K562 (cell line): ENCODE results near the gene CASKIN1. TPM values are rescaled to one million over a fixed set of nuclear protein-coding genes. Genes with fewer than 3 reads are reported as not detected.

Source experiments
- ATAC-seq: fragments of 200-7000 bp; cut with Tn5 transposase; 3 replicates; pipeline ENCODE4 v1.9.1; 2020; ENCODE audit warnings: moderate library complexity
- BruUV-seq: library from RNA; stranded (reverse); fragments of 400-500 nt; replicated peaks from 2 replicates; lab custom pipeline; 2021; lab: Mats Ljungman, UMichigan
- CTCF ChIA-PET: fragments of 300-600 bp; formaldehyde crosslinking; extraction: SDS; loops from one replicate; lab custom pipeline; 2021; ENCODE audit warnings: low intra/inter-chr PET ratio; lab: Yijun Ruan, JAX
- POLR2A ChIA-PET: fragments of 300-600, 350-650 bp; sonication (Branson Sonifier 250); formaldehyde crosslinking; extraction: SDS; loops from one replicate; lab custom pipeline; 2021; ENCODE audit warnings: antibody characterized with exemption, inconsistent platforms; lab: Yijun Ruan, JAX
- DNase-seq, 4 experiments: peaks; one replicate each; pipeline versions ENCODE4 v3.0.0 to v3.0.0-alpha.2; 2011 to 2018; ENCODE audit warnings: low spot score in 3 of 4, mixed read lengths in 3 of 4; ENCODE audit errors: extremely low read depth in 1 of 4
- FAIRE-seq: peaks from 2 replicates; lab custom pipeline; 2011; peaks lifted over from hg19 to GRCh38; lab: Jason Lieb, UNC
- H2AFZ ChIP-seq: 2 replicates; pipeline ENCODE4 v1.6.0; 2011; ENCODE audit warnings: low read depth, low read length, control low read depth, inconsistent platforms
- H3K27ac ChIP-seq: fragments of 200-600 bp; 3 replicates; pipeline ENCODE4 v1.8.0; 2011; ENCODE audit warnings: low read depth, mild to moderate bottlenecking, control low read depth, inconsistent platforms, low read length, moderate library complexity, mixed read lengths; ENCODE audit errors: extremely low read depth
- H3K27me3 ChIP-seq, 2 experiments: fragments of 300-600 bp in 1 of 2; 2 replicates in 1 of 2; 3 replicates in 1 of 2; pipeline versions ENCODE4 v1.6.0 to v1.8.0; 2011; ENCODE audit warnings: inconsistent platforms in 2 of 2, low read length in 2 of 2, mild to moderate bottlenecking in 1 of 2, mixed read lengths in 1 of 2, moderate library complexity in 1 of 2; ENCODE audit not compliant: control insufficient read depth in 2 of 2, insufficient read depth in 2 of 2
- H3K36me3 ChIP-seq: fragments of 300-600 bp; 3 replicates; pipeline ENCODE4 v1.8.0; 2011; ENCODE audit warnings: mild to moderate bottlenecking, low read length, inconsistent platforms; ENCODE audit not compliant: control insufficient read depth, insufficient read depth
- H3K4me1 ChIP-seq, 2 experiments: fragments of 200-600 bp in 1 of 2; replicated peaks in 1 of 2; 2 replicates in 1 of 2; 3 replicates in 1 of 2; pipeline versions ENCODE4 v1.5.1 to v1.8.0; 2011; ENCODE audit warnings: inconsistent platforms in 2 of 2, low read length in 2 of 2, mild to moderate bottlenecking in 1 of 2, mixed read lengths in 1 of 2, moderate library complexity in 1 of 2; ENCODE audit not compliant: control insufficient read depth in 2 of 2, insufficient read depth in 2 of 2
- H3K4me2 ChIP-seq: 2 replicates; pipeline ENCODE4 v1.6.1; 2011; ENCODE audit warnings: low read length, control low read depth, inconsistent platforms, mixed read lengths; ENCODE audit not compliant: insufficient read depth
- H3K4me3 ChIP-seq: fragments of 200-600 bp; sonication (generic), shearing (Covaris generic); 2 replicates; pipeline ENCODE4 v1.5.1; 2016; ENCODE audit warnings: control low read depth, inconsistent platforms
- H3K79me2 ChIP-seq: fragments of 200-600 bp; 3 replicates; pipeline ENCODE4 v1.8.0; 2011; ENCODE audit warnings: low read length, inconsistent platforms; ENCODE audit not compliant: control insufficient read depth, insufficient read depth
- H3K9ac ChIP-seq, 2 experiments: 2 replicates each; pipeline versions ENCODE4 v1.6.0 to v1.6.1; 2011; ENCODE audit warnings: low read depth in 2 of 2, low read length in 2 of 2, control low read depth in 1 of 2, inconsistent platforms in 1 of 2, mild to moderate bottlenecking in 1 of 2, mixed read lengths in 1 of 2; ENCODE audit not compliant: insufficient read depth in 1 of 2
- H3K9me1 ChIP-seq: one replicate; pipeline ENCODE4 v1.6.0; 2011; ENCODE audit warnings: inconsistent platforms, mild to moderate bottlenecking, low read length, moderate library complexity; ENCODE audit not compliant: control insufficient read depth, insufficient read depth
- H3K9me3 ChIP-seq: replicated peaks from 2 replicates; pipeline ENCODE4 v1.5.1; 2011; ENCODE audit warnings: low read depth, low read length, inconsistent platforms; ENCODE audit not compliant: control insufficient read depth, insufficient read depth
- H4K20me1 ChIP-seq: replicated peaks from 2 replicates; pipeline ENCODE4 v1.6.1; 2011; ENCODE audit warnings: low read length, inconsistent platforms, mixed read lengths; ENCODE audit not compliant: control insufficient read depth, insufficient read depth
- CAMTA2 ChIP-seq: fragments of 250-450 bp; sonication (Bioruptor Pico); conservative IDR thresholded peaks from 2 replicates; pipeline ENCODE4 v1.5.1; 2022
- ETV1 ChIP-seq: fragments of 450-650 bp; conservative IDR thresholded peaks from 2 replicates; pipeline ENCODE4 v1.6.1; 2016; ENCODE audit warnings: missing genetic modification characterization, control low read depth, low read depth, missing compliant biosample characterization
- HCFC1 ChIP-seq: IDR thresholded peaks from 2 replicates; pipeline ENCODE4 v1.6.1; 2012; ENCODE audit warnings: low read depth, low read length, improper control_type of control experiment
- PRMT5 ChIP-seq: sonication (generic); formaldehyde crosslinking; IDR thresholded peaks from 2 replicates; pipeline ENCODE4 v1.5.0; 2020; ENCODE audit warnings: missing genetic modification reagents
- PRPF4 ChIP-seq: fragments of 200-400 bp; formaldehyde crosslinking; IDR thresholded peaks from one replicate; pipeline ENCODE4 v1.6.1; 2017; ENCODE audit warnings: low read length, low read depth, mild to moderate bottlenecking; ENCODE audit not compliant: insufficient read depth, poor library complexity, severe bottlenecking
- ZNF707 ChIP-seq: fragments of 250-450 bp; sonication (Bioruptor Pico); conservative IDR thresholded peaks from 2 replicates; pipeline ENCODE4 v1.8.0; 2022; ENCODE audit warnings: inconsistent platforms, mild to moderate bottlenecking, moderate library complexity
- WGBS: fragments of 100-300 bp; shearing (Covaris generic); methylation state at CpG from one replicate; pipeline ENCODE4 v1.1.6; 2016; ENCODE audit warnings: low coverage, mixed read lengths; ENCODE audit not compliant: insufficient coverage; ENCODE audit errors: missing lambda C conversion rate; 5-methylcytosine and 5-hydroxymethylcytosine counted together
- in situ Hi-C: fragments of 300-500 bp; cut with MboI; formaldehyde crosslinking; loops from 4 replicates; pipeline ENCODE4 v1.15.0; 2018; ENCODE audit warnings: inconsistent platforms, mixed read lengths
- intact Hi-C: fragments of 100-400 bp; cut with micrococcal nuclease; formaldehyde crosslinking; loops from 2 replicates; pipeline ENCODE4 v1.14.2; 2022
- polyA plus RNA-seq, 8 experiments: library from polyadenylated mRNA; depleted of rRNA in 4 of 8; stranded (reverse) in 5 of 8; unstranded in 3 of 8; fragments of >200 nt; fragmentation: Nextera tagmentation in 2 of 8; fragmentation: Illumina TruSeq in 1 of 8; extraction: Ambion mirVana in 2 of 8; extraction: Trizol in 1 of 8; gene quantifications; 2 replicates each; pipeline versions ENCODE4 v1.2.1 to v1.2.3, GENCODE V29; 2011 to 2014; ENCODE audit warnings: inconsistent platforms in 1 of 8, missing spikeins in 1 of 8
- total RNA-seq, 7 experiments: library from RNA; depleted of rRNA in 6 of 7; stranded (reverse); fragments of >200 nt in 6 of 7; fragmentation: Illumina TruSeq in 2 of 7; extraction: Trizol in 2 of 7; gene quantifications; 2 replicates each; pipeline versions ENCODE4 v1.2.1 to v1.2.3, GENCODE V29; 2011 to 2021; ENCODE audit warnings: low replicate concordance in 1 of 7
- TF ChIP-seq, protein P1 (sequence below): fragments of 250-450 bp; sonication (Bioruptor Pico); IDR thresholded peaks from 2 replicates; pipeline ENCODE4 v1.8.0; 2021; ENCODE audit warnings: mild to moderate bottlenecking, moderate library complexity
- TF ChIP-seq, protein P2 (sequence below): fragments of 250-450 bp; sonication (Bioruptor Pico); IDR thresholded peaks from 2 replicates; pipeline ENCODE4 v1.5.1; 2021; ENCODE audit warnings: mild to moderate bottlenecking

The CASKIN1 gene
- total and polyA plus RNA-seq, 9 of the 15 experiments (the other 6 are each of a cell fraction or from before 2014, with no cell fraction given), result 0.15 to 4.5 (median 1.5) TPM; not detected in 2

GRCh38 chr16:2173366-2173765 is 23.0 kb downstream of the CASKIN1 start:
- DNase-seq (no peak), FAIRE-seq (no peak), ATAC-seq (no peak)
- H2AFZ ChIP-seq, result no peak overlapping the region
- CTCF ChIA-PET, result no interaction called here
- no peaks in the 10 kb centered on the region for H3K79me2 ChIP-seq
- in situ Hi-C loops (no loop called here), intact Hi-C loops (no loop called here)
- H3K9me3 ChIP-seq, result no peaks in the 10 kb centered on the region
- H4K20me1 ChIP-seq, result no peaks in the 10 kb centered on the region; the same call in 1 of the 2 replicates
- no peak overlapping the region for H3K4me3 ChIP-seq
- H3K9ac ChIP-seq, result peak overlapping the region in 1 of 2 experiments; percentile 26; a peak in 1 of 4 replicates
- H3K4me2 ChIP-seq, result no peak overlapping the region
- WGBS, result 91% methylated on average over 13 of the region's 14 CpGs
- H3K27ac ChIP-seq, result no peak overlapping the region
- H3K9me1 ChIP-seq, result no peaks in the 10 kb centered on the region
- H3K4me1 ChIP-seq, result peaks cover 0 to 59% of the 10 kb centered on the region in 2 experiments; a peak in 2 of 5 replicates
- TF ChIP-seq, protein P1, sequence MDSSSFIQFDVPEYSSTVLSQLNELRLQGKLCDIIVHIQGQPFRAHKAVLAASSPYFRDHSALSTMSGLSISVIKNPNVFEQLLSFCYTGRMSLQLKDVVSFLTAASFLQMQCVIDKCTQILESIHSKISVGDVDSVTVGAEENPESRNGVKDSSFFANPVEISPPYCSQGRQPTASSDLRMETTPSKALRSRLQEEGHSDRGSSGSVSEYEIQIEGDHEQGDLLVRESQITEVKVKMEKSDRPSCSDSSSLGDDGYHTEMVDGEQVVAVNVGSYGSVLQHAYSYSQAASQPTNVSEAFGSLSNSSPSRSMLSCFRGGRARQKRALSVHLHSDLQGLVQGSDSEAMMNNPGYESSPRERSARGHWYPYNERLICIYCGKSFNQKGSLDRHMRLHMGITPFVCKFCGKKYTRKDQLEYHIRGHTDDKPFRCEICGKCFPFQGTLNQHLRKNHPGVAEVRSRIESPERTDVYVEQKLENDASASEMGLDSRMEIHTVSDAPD (CRISPR knock-in tag), result no peak
- TF ChIP-seq PRPF4 (no peak), ZNF707 (no peak), HCFC1 (no peak), ETV1 (tag) (no peak), PRMT5 (CRISPR knock-in tag) (no peak), CAMTA2 (CRISPR knock-in tag) (no peak)
- TF ChIP-seq, protein P2, sequence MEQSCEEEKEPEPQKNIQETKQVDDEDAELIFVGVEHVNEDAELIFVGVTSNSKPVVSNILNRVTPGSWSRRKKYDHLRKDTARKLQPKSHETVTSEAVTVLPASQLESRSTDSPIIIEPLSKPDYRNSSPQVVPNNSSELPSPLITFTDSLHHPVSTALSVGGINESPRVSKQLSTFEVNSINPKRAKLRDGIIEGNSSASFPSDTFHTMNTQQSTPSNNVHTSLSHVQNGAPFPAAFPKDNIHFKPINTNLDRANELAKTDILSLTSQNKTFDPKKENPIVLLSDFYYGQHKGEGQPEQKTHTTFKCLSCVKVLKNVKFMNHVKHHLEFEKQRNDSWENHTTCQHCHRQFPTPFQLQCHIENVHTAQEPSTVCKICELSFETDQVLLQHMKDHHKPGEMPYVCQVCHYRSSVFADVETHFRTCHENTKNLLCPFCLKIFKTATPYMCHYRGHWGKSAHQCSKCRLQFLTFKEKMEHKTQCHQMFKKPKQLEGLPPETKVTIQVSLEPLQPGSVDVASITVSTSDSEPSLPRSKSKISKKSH, result no peak
- H3K36me3 ChIP-seq, result peaks cover 76% of the 10 kb centered on the region; the same call in 2 of the 3 replicates
- no peaks in the 10 kb centered on the region for H3K27me3 ChIP-seq
- POLR2A ChIA-PET, result interaction anchor here (0.7 to 4.3 kb wide), 2 partner anchors 18 to 31 kb away, joined by 3 to 27 read pairs; partner anchors contain the start of gene TRAF7
- BruUV-seq, result no TSS peak
